SK-N-SH treated with all-trans-retinoic acid at 6 μM for 48 hours (cell line): ENCODE measurements around the gene CACNA1D.

Experiments used
- ATAC-seq: fragments of 200-7000 bp; cut with Tn5 transposase; 3 replicates; pipeline ENCODE4 v1.9.1; 2020; ENCODE audit warnings: mild to moderate bottlenecking, moderate library complexity
- CSDC2 ChIP-seq: fragments of 250-450 bp; sonication (Bioruptor Pico); IDR thresholded peaks from 2 replicates; pipeline ENCODE4 v1.5.0; 2020; ENCODE audit warnings: mild to moderate bottlenecking, moderate library complexity
- CSRNP3 ChIP-seq: fragments of 250-450 bp; sonication (Bioruptor Pico); IDR thresholded peaks from 2 replicates; pipeline ENCODE4 v1.5.1; 2021; ENCODE audit warnings: mild to moderate bottlenecking, moderate library complexity
- ESRRG ChIP-seq: fragments of 250-450 bp; sonication (Bioruptor Pico); IDR thresholded peaks from 2 replicates; pipeline ENCODE4 v1.6.1; 2021; ENCODE audit warnings: mild to moderate bottlenecking
- GLIS3 ChIP-seq: fragments of 250-450 bp; sonication (Bioruptor Pico); IDR thresholded peaks from 2 replicates; pipeline ENCODE4 v1.5.0; 2020; ENCODE audit warnings: mild to moderate bottlenecking, moderate library complexity
- ISL1 ChIP-seq: fragments of 250-450 bp; sonication (Bioruptor Pico); IDR thresholded peaks from 2 replicates; pipeline ENCODE4 v2.1.2; 2022; ENCODE audit warnings: mild to moderate bottlenecking, moderate library complexity
- PATZ1 ChIP-seq: fragments of 250-450 bp; sonication (Bioruptor Pico); IDR thresholded peaks from 2 replicates; pipeline ENCODE4 v1.8.0; 2020; ENCODE audit warnings: mild to moderate bottlenecking, moderate library complexity, borderline replicate concordance
- RARB ChIP-seq: fragments of 250-450 bp; sonication (Bioruptor Pico); IDR thresholded peaks from 2 replicates; pipeline ENCODE4 v1.8.0; 2021; ENCODE audit warnings: mild to moderate bottlenecking, moderate library complexity
- SNAI2 ChIP-seq: fragments of 250-450 bp; sonication (Bioruptor Pico); IDR thresholded peaks from 2 replicates; pipeline ENCODE4 v1.5.0; 2020; ENCODE audit warnings: mild to moderate bottlenecking, moderate library complexity
- TOX ChIP-seq: fragments of 250-450 bp; sonication (Bioruptor Pico); IDR thresholded peaks from 2 replicates; pipeline ENCODE4 v1.8.0; 2021; ENCODE audit warnings: mild to moderate bottlenecking, moderate library complexity, borderline replicate concordance
- TSHZ2 ChIP-seq: fragments of 250-450 bp; sonication (Bioruptor Pico); IDR thresholded peaks from 2 replicates; pipeline ENCODE4 v1.5.0; 2020; ENCODE audit warnings: mild to moderate bottlenecking, moderate library complexity
- ZC3H10 ChIP-seq: fragments of 250-450 bp; sonication (Bioruptor Pico); IDR thresholded peaks from 2 replicates; pipeline ENCODE4 v1.5.1; 2021; ENCODE audit warnings: mild to moderate bottlenecking, moderate library complexity
- ZFP3 ChIP-seq: fragments of 250-450 bp; sonication (Bioruptor Pico); IDR thresholded peaks from 2 replicates; pipeline ENCODE4 v1.5.0; 2020; ENCODE audit warnings: mild to moderate bottlenecking, moderate library complexity
- ZNF565 ChIP-seq: fragments of 450-650 bp; formaldehyde crosslinking; conservative IDR thresholded peaks from 2 replicates; pipeline ENCODE4 v1.5.0; 2020; ENCODE audit warnings: low read depth, mild to moderate bottlenecking, moderate library complexity
- ZNF70 ChIP-seq: fragments of 450-650 bp; formaldehyde crosslinking; IDR thresholded peaks from 2 replicates; pipeline ENCODE4 v1.5.0; 2020; ENCODE audit warnings: mild to moderate bottlenecking, moderate library complexity
- ZNF8 ChIP-seq: fragments of 450-650 bp; formaldehyde crosslinking; IDR thresholded peaks from 2 replicates; pipeline ENCODE4 v1.5.0; 2020; ENCODE audit warnings: mild to moderate bottlenecking, moderate library complexity

The CACNA1D gene

GRCh38 chr3:53842436-53843194 is 348.2 kb downstream of the CACNA1D start:
- TF ChIP-seq CSDC2 (CRISPR knock-in tag) (no peak), ZC3H10 (CRISPR knock-in tag) (no peak), GLIS3 (CRISPR knock-in tag) (no peak), TOX (CRISPR knock-in tag) (no peak), ESRRG (CRISPR knock-in tag) (no peak), ZNF565 (CRISPR knock-in tag) (no peak), PATZ1 (CRISPR knock-in tag) (no peak), SNAI2 (no peak), RARB (CRISPR knock-in tag) (no peak), CSRNP3 (CRISPR knock-in tag) (no peak)
- no peak for ATAC-seq

GRCh38 chr3:53843195-53844177 is 349.1 kb downstream of the CACNA1D start:
- ATAC-seq: no peak
- TF ChIP-seq CSRNP3 (CRISPR knock-in tag): no peak
- TF ChIP-seq ESRRG (CRISPR knock-in tag): no peak
- no peak for TF ChIP-seq ZNF70
- TF ChIP-seq ISL1 (CRISPR knock-in tag): no peak
- no peak for TF ChIP-seq ZNF8 (CRISPR knock-in tag)
- no peak for TF ChIP-seq PATZ1 (CRISPR knock-in tag)

DNA sequence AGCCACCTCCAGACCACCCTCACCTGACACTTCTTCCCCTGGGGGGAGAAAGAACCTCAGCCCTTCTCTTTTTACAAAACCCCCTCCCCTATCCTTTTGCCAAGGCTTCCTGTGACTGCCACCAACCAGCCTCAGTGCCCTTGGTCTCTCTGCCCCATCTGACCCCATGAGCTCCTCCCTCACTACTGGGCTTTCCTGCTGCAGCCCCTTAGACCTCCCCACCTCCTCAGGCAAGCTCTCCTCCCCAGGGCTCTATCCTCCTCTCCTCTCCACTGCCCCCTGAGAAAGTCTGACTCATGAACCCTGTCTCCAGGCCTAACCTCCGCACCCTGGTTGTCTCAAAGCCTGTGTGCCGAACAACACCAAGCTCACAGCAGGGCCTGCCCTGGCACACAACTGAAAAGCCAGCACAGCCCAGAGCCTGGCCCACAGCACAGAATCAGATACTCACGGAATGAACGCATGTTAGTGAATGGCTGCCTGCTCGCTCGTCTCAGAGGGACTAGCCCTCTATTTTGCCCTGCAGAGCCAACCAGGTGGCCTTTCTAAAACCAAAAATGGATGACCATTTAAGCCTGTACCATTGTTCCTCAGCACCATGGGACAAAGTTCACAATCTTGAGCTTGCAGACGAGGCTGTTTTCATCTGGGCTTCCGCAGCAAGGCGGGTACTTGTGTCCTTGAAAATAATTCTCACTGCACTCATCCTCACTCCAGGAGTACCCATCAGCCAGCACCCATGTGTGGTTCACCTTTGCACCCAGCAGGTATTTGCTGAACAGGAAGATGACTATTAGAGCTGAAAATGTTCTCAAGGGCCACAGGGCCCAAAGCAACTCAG is 350.1 kb downstream of the CACNA1D start:
- no peak; the same call in 2 of the 3 replicates for ATAC-seq
- TF ChIP-seq ZFP3 (CRISPR knock-in tag) (no peak), GLIS3 (CRISPR knock-in tag) (no peak), ZC3H10 (CRISPR knock-in tag) (no peak), TSHZ2 (CRISPR knock-in tag) (no peak)
- TF ChIP-seq, all 23 proteins: peak for 0
